Activated CD4-positive, alpha-beta memory T cell treated with anti-CD3 and anti-CD28 coated beads for 36 hours (primary cell): ENCODE data around the gene GLRX5. TPM values are rescaled to one million over a fixed set of nuclear protein-coding genes. Genes with fewer than 3 reads are reported as not detected.

ENCODE experiments used
- CTCF ChIA-PET: fragments of 350-600 bp; sonication (Branson Sonifier 250); formaldehyde crosslinking; loops from one replicate; lab custom pipeline; 2021; ENCODE audit warnings: antibody characterized with exemption, inconsistent platforms; lab: Charles Lee
- POLR2A ChIA-PET: fragments of 350-600 bp; sonication (Branson Sonifier 250); formaldehyde crosslinking; loops from one replicate; lab custom pipeline; 2021; ENCODE audit warnings: antibody characterized with exemption; lab: Charles Lee
- DNase-seq: peaks from one replicate; pipeline ENCODE4 v3.0.0-alpha.2; 2020
- H3K27ac Mint-ChIP-seq: one replicate; pipeline ENCODE4 v1.8.0; 2021; ENCODE audit warnings: mixed read lengths
- H3K27me3 Mint-ChIP-seq: one replicate; pipeline ENCODE4 v1.8.0; 2021; ENCODE audit warnings: mixed read lengths
- H3K36me3 Mint-ChIP-seq: one replicate; pipeline ENCODE4 v1.8.0; 2021; ENCODE audit warnings: mixed read lengths
- H3K4me1 Mint-ChIP-seq: one replicate; pipeline ENCODE4 v1.8.0; 2021; ENCODE audit warnings: low read depth, mixed read lengths
- H3K4me3 Mint-ChIP-seq: one replicate; pipeline ENCODE4 v1.8.0; 2021; ENCODE audit warnings: mild to moderate bottlenecking, mixed read lengths
- H3K9me3 Mint-ChIP-seq: one replicate; pipeline ENCODE4 v1.8.0; 2021; ENCODE audit warnings: mixed read lengths
- intact Hi-C: fragments of 100-400 bp; cut with micrococcal nuclease; formaldehyde crosslinking; loops from one replicate; pipeline ENCODE4 v1.15.1; 2023
- total RNA-seq, 2 experiments: library from RNA; stranded (reverse); gene quantifications; one replicate each; pipeline ENCODE4 v1.2.3, GENCODE V29; 2021

The GLRX5 gene
- 10 to 100 TPM; 31.8 to 32.2 TPM for total RNA-seq

DNA sequence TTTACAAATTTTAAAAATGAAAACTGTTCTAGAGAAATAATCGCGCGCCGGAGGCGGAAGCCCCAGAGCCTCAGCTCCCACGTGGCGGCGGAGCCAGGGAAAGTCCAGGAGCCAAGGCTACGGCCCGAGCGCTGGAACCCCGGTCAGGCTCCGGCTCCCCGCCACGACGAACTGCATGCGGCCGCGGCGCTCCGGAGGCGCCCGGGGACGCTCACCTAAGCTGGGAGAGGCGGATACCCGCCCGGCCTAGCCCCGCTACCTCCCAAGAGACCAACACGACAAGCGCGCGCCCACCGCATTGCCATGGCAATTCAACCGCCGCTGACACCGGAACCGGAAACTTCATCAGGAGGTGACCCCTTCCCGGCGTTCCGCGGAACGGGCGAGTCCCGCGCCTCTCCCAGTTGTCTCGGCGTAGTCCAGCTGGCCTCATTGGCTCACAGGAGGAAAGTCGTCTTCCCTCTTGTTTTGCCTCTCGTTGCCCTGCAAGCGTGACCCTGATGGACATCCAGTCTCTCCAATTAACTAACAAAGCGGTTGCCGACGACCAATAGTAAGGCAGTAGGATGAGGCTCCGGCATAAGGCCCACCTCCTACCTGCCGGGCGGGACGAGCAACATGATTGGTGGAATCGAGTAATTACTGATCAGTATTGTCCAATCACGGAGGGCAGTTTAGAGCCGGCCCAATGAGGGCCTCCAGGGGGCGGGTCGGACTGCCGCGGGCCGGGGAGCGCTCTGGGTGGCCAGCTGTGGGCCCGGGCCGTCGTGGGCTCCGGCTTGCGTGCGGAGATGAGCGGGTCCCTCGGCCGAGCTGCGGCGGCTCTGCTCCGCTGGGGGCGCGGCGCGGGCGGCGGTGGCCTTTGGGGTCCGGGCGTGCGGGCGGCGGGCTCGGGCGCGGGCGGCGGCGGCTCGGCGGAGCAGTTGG is at the start of gene GLRX5:
Gene GLRX5, plus strand, starts transcription at position 752 of the 927 bp plus-strand sequence. Its CDS starts 40 bp downstream, at position 792.
- peaks cover 52% of the 10 kb centered on the region for H3K4me1 Mint-ChIP-seq
- ChIA-PET POLR2A (interaction anchor here (0.7 to 4.0 kb wide), 10 partner anchors 8 to 94 kb away, joined by 3 to 52 read pairs (median 6); partner anchors contain the start of gene SYNE3), CTCF (interaction anchor here (0.9 to 6.6 kb wide), 7 partner anchors 8 to 90 kb away, joined by 3 to 82 read pairs (median 4); no protein-coding TSS in a partner anchor)
- H3K36me3 Mint-ChIP-seq: peaks cover 23% of the 10 kb centered on the region
- H3K27me3 Mint-ChIP-seq: no peaks in the 10 kb centered on the region
- H3K9me3 Mint-ChIP-seq: no peaks in the 10 kb centered on the region
- peak within 1 kb of the TSS; percentile 93 for H3K27ac Mint-ChIP-seq
- intact Hi-C loops: loop anchor here (1.0 to 10.0 kb wide), 8 partner anchors 11 to 1572 kb away; partner anchors contain the start of genes ATG2B, DICER1, GSKIP and PPP4R4
- peak within 1 kb of the TSS; percentile 93 for H3K4me3 Mint-ChIP-seq
- peak; percentile 98 for DNase-seq

GRCh38 chr14:95485222-95485819 is 49.5 kb upstream of the GLRX5 start:
- H3K4me1 Mint-ChIP-seq: peaks cover 61% of the 10 kb centered on the region
- H3K27me3 Mint-ChIP-seq: no peaks in the 10 kb centered on the region
- POLR2A ChIA-PET: interaction anchor here (0.6 kb wide), 1 partner anchor 189 kb away, joined by 3 read pairs; no protein-coding TSS in a partner anchor
- no peak for DNase-seq
- H3K9me3 Mint-ChIP-seq: no peaks in the 10 kb centered on the region
- intact Hi-C loops: no loop called here
- H3K36me3 Mint-ChIP-seq: no peaks in the 10 kb centered on the region
- H3K27ac Mint-ChIP-seq: no peak overlapping the region
- no peak overlapping the region for H3K4me3 Mint-ChIP-seq
- CTCF ChIA-PET: interaction anchor here (1.3 kb wide), 1 partner anchor 42 kb away, joined by 5 read pairs; no protein-coding TSS in a partner anchor

DNA sequence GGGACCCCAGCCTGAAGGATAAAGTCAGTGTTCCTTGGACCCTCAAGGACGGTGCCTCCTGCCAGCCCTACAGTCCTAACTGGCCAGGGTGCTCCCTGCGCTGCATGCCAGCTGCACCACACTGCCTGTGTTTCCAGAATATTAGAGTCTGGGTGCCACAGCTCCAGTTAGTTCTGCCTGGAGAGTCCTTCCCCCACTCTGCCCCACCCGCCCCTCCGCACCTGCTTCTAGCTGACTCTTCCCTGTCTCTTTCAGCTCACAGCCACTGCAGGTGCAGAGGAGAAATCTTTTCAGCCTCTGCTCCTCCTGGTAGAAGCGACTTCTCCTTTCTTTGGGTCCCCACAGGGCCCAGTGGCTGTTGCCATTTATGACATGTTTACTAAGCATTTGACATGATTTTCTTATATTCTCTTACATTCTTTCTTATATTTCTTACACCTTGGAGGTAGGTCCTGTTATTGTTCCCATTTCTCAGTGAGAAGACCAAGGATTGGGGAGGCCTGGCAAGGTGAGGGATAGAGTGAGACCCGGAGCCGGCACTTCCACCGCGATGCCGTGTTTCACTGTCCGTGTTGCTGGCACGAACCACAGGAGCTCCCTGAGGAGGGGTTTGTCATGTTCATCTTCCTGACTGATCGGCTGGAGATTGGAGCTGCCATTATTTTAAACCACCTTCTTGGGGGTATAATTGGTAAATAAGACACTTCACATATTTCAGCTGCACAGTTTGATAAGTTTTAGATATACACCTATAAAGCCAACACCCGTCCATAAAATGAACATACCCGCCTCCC is 47.8 kb upstream of the GLRX5 start:
- Mint-ChIP-seq H3K4me1 (peaks cover 59% of the 10 kb centered on the region), H3K27ac (no peak overlapping the region), H3K27me3 (no peaks in the 10 kb centered on the region), H3K4me3 (no peak overlapping the region), H3K36me3 (peaks cover 6% of the 10 kb centered on the region), H3K9me3 (peaks cover 3% of the 10 kb centered on the region)
- ChIA-PET CTCF (interaction anchor here (2.0 kb wide), 1 partner anchor 44 kb away, joined by 5 read pairs; no protein-coding TSS in a partner anchor), POLR2A (no interaction called here)
- DNase-seq: no peak
- intact Hi-C loops: no loop called here

DNA sequence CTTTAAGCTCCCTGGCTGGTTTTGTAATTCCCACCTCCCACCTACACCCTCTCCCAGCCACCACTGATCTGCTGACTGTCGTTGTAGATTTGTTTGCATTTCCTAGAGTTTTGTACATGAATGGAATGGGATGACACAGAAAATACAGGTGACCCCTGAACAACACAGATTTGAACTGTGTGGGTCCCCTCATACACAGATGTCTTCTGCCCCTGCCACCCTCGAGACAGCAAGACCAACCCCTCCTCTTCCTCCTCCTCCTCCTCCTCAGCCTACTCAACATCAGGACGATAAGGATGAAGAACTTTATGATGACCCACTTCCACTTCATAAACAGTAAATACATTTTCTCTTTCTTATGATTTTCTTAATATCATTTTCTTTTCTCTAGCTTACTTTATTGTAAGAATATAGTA is 47.2 kb upstream of the GLRX5 start:
- Mint-ChIP-seq H3K27ac (no peak overlapping the region), H3K27me3 (no peaks in the 10 kb centered on the region), H3K4me1 (peaks cover 63% of the 10 kb centered on the region), H3K36me3 (peaks cover 12% of the 10 kb centered on the region), H3K4me3 (no peak overlapping the region), H3K9me3 (peaks cover 9% of the 10 kb centered on the region)
- ChIA-PET POLR2A (no interaction called here), CTCF (interaction anchor here (2.0 kb wide), 1 partner anchor 45 kb away, joined by 5 read pairs; no protein-coding TSS in a partner anchor)
- intact Hi-C loops: no loop called here
- DNase-seq: no peak

DNA sequence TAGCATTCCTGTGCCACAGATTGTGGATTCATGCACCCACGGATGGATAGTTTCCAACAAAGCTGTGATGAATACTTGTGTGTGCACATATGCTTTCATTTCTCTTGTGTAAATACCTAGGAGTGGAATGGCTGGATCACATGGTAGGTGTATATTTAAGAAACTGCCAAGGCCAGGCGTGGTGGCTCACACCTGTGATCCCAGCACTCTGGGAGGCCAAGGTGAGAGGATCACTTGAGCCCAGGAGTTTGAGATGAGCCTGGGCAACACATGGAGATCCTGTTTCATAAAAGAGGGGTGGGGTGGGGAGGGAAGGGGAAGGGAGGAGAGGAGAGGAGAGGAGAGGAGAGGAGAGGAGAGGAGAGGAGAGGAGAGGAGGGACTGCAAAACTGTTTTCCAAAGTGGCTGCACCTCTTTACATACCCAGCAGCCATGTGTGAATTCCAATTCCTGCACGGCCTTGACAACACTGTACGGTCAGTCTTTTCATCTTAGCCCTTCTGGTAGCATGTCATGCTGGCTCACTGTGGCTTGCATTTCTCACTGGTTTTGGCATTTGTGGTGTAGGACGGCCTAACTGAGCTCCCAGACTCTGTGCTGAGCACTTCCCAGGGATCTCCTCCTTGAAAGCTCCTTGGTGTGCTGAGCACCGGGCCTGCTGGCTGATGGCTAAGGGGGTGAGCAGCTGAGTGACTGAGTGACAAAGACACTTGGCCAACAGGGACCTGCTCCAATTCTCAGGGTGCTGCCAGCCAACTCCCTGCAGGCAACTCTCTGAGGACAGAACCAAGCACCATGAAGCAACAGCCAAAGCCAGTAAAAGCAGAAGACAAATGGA is 46.3 kb upstream of the GLRX5 start:
- no peaks in the 10 kb centered on the region for H3K27me3 Mint-ChIP-seq

DNA sequence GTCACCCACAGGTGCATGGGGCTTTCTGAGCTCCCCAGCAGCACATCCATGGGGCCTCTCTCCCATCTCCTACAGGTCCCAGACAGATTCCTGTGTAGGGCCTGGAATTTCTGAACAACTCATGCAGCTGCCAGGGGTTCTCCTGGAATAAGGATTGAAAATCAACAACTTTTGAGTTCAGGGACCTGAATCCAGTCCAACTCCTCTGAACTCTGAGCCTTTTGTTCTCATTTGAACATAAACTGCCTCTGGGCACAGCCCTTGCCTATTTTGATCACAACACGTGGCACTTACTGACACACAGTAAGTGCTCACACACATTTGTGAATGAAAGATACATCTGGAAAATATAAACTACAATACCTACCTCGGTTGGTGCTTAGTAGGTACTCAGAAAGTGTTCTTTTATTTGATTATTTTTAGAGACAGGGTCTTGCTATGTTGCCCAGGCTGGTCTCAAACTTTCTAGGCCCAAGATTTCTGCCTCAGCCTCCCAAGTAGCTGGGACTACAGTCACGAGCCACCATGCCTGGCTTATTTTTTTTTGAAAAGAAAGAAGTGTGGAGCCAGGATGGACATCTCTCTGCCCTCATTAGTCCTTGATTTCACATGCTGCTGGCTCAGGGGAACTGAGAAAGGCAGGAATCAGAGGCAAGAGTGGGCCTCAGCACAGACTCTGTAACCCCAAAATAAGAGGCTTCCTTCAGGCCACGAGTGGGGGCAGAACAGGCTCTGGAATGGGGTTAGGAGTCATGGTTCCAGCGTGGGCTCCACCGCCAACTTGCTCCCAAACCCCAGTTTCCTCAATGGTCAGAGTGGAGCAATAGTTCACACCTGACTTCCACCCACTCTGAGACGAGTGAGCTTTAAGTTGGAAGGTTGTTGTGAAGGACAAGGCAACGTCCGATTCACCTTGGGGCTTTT is 45.4 kb upstream of the GLRX5 start:
- ChIA-PET POLR2A (interaction anchor here (0.8 to 1.1 kb wide), 2 partner anchors 9 to 29 kb away, joined by 3 read pairs; no protein-coding TSS in a partner anchor), CTCF (interaction anchor here (2.8 kb wide), 1 partner anchor 38 kb away, joined by 14 read pairs; no protein-coding TSS in a partner anchor)
- Mint-ChIP-seq H3K27ac (no peak overlapping the region), H3K9me3 (peaks cover 9% of the 10 kb centered on the region), H3K4me3 (no peak overlapping the region), H3K27me3 (no peaks in the 10 kb centered on the region), H3K36me3 (peaks cover 12% of the 10 kb centered on the region), H3K4me1 (peaks cover 52% of the 10 kb centered on the region)
- no peak for DNase-seq
- intact Hi-C loops: no loop called here

More for the DNA sequence above, 46.3 kb upstream of the GLRX5 start:
- intact Hi-C loops: no loop called here
- Mint-ChIP-seq H3K4me3 (no peak overlapping the region), H3K9me3 (peaks cover 9% of the 10 kb centered on the region), H3K36me3 (peaks cover 12% of the 10 kb centered on the region), H3K27ac (no peak overlapping the region), H3K4me1 (peaks cover 55% of the 10 kb centered on the region)
- DNase-seq: no peak
- ChIA-PET POLR2A (interaction anchor here (0.8 kb wide), 1 partner anchor 30 kb away, joined by 3 read pairs; no protein-coding TSS in a partner anchor), CTCF (interaction anchor here (2.0 to 2.8 kb wide), 2 partner anchors 39 to 46 kb away, joined by 5 to 14 read pairs; no protein-coding TSS in a partner anchor)

- H3K27me3 Mint-ChIP-seq: no peaks in the 10 kb centered on the region
- no peak overlapping the region for H3K4me3 Mint-ChIP-seq
- POLR2A ChIA-PET: interaction anchor here (1.1 kb wide), 1 partner anchor 10 kb away, joined by 3 read pairs; no protein-coding TSS in a partner anchor
- peaks cover 55% of the 10 kb centered on the region for H3K4me1 Mint-ChIP-seq
- H3K27ac Mint-ChIP-seq: no peak overlapping the region
- H3K36me3 Mint-ChIP-seq: peaks cover 12% of the 10 kb centered on the region
- no peak for DNase-seq
- intact Hi-C loops: no loop called here
- H3K9me3 Mint-ChIP-seq: peaks cover 9% of the 10 kb centered on the region
- CTCF ChIA-PET: interaction anchor here (2.8 kb wide), 1 partner anchor 38 kb away, joined by 14 read pairs; no protein-coding TSS in a partner anchor
Observed at GRCh38 chr14:95490138-95490509, 44.7 kb upstream of the GLRX5 start.

DNA sequence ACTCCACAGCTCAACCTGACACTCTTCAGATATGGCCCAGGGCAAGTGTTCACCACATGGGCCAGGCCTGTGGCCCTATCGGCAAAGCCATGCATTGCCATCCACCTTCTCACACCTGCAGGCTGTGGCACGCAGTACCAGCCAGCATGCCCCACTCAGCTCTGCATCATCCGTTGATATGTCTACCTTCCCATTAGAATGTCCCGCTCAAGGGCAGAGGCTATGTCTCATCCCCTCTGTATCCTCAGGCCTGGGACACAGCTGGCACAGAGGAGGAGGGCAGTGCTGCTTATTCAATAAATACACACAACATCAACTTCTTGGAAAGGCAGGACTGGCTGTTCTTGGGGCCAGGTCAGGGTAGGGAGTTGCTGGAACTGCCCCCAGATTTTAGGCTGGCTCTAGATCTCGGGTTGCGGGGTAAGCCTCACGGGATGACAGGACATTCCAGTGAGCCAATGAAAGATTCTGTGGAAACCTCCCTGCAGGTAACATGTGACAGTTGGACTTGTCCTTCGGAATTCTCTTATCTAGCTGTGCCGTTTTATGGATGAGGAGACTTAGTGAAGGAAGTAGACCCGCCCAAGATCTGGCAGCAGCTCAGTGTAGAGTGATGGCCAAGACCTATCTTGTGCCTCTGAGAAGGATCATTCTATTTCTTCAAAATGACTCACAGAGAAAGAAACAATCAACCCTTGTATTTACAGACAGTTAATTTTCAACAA is 44.0 kb upstream of the GLRX5 start:
- H3K27ac Mint-ChIP-seq: no peak overlapping the region
- H3K27me3 Mint-ChIP-seq: no peaks in the 10 kb centered on the region
- peaks cover 9% of the 10 kb centered on the region for H3K9me3 Mint-ChIP-seq
- H3K4me1 Mint-ChIP-seq: peaks cover 58% of the 10 kb centered on the region
- DNase-seq: no peak
- CTCF ChIA-PET: interaction anchor here (0.8 to 2.8 kb wide), 3 partner anchors 37 to 49 kb away, joined by 3 to 14 read pairs (median 3); no protein-coding TSS in a partner anchor
- POLR2A ChIA-PET: no interaction called here
- peaks cover 12% of the 10 kb centered on the region for H3K36me3 Mint-ChIP-seq
- H3K4me3 Mint-ChIP-seq: no peak overlapping the region
- intact Hi-C loops: no loop called here

GRCh38 chr14:95491936-95492608 is 42.8 kb upstream of the GLRX5 start:
- Mint-ChIP-seq H3K27me3 (no peaks in the 10 kb centered on the region), H3K9me3 (peaks cover 9% of the 10 kb centered on the region), H3K4me3 (no peak overlapping the region), H3K4me1 (peaks cover 66% of the 10 kb centered on the region), H3K36me3 (peaks cover 12% of the 10 kb centered on the region), H3K27ac (no peak overlapping the region)
- POLR2A ChIA-PET: no interaction called here
- no peak for DNase-seq
- CTCF ChIA-PET: interaction anchor here (1.1 to 1.2 kb wide), 2 partner anchors 41 to 50 kb away, joined by 3 read pairs; no protein-coding TSS in a partner anchor
- intact Hi-C loops: no loop called here
